Upper lobe of left lung (tissue), 4 donors: ENCODE measurements around the gene MINDY4B.

ENCODE experiments used
- POLR2A ChIP-seq, 4 donors: fragments of 450-650 bp; IDR thresholded peaks; one replicate each; pipeline ENCODE4 v1.5.1; 2016 to 2017; ENCODE audit warnings: antibody characterized with exemption in 4 of 4, mild to moderate bottlenecking in 2 of 4
- POLR2AphosphoS5 ChIP-seq, 2 donors: sonication (generic); formaldehyde crosslinking; IDR thresholded peaks; one replicate each; pipeline ENCODE4 v1.5.1; 2017; ENCODE audit warnings: antibody characterized with exemption in 2 of 2
- TF ChIP-seq, protein P1 (sequence below), 6 experiments: fragments of 450-650 bp in 4 of 6; fragments of 200-600 bp in 2 of 6; sonication (generic) in 2 of 6; IDR thresholded peaks; one replicate each; pipeline ENCODE4 v1.5.1; 2016 to 2019; ENCODE audit warnings: antibody characterized with exemption in 6 of 6

DNA sequence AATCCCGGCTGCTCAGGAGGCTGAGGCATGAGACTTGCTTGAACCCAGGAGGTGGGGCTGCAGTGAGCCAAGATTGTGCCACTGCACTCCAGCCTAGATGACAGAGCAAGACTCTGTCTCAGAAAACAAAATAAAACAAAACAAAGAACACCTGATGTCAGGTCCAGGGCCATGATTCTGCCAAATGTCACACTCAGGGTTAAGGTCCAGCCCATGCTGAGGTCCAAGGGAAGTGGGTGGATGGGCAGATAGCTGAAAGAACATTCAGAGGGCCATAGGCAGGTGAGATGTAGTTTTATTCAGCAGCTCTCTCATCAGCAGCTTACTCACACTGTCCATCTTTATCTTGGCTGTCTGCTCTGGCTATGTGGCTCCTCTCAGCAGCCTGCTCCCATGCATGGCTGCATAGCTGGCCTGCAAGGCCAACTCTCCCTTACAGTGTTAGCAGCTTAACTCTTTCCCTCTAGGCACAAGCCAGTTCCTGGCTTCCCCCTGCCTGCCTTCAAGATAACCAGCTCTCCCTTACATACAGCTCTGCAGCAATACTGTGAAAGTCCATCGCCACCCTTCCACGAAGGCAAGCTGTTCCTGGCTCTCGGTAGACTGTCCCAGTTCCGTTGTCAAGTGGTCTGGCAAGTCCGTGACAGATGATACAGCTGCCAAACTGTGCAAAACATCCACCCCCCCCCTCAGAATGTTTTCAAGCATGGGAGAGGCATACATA is 79.9 kb downstream of the MINDY4B start:
- TF ChIP-seq POLR2A (IDR thresholded peaks at IDR 0.05): no peak
- TF ChIP-seq, protein P1, sequence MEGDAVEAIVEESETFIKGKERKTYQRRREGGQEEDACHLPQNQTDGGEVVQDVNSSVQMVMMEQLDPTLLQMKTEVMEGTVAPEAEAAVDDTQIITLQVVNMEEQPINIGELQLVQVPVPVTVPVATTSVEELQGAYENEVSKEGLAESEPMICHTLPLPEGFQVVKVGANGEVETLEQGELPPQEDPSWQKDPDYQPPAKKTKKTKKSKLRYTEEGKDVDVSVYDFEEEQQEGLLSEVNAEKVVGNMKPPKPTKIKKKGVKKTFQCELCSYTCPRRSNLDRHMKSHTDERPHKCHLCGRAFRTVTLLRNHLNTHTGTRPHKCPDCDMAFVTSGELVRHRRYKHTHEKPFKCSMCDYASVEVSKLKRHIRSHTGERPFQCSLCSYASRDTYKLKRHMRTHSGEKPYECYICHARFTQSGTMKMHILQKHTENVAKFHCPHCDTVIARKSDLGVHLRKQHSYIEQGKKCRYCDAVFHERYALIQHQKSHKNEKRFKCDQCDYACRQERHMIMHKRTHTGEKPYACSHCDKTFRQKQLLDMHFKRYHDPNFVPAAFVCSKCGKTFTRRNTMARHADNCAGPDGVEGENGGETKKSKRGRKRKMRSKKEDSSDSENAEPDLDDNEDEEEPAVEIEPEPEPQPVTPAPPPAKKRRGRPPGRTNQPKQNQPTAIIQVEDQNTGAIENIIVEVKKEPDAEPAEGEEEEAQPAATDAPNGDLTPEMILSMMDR (IDR thresholded peaks at IDR 0.05): no peak
- TF ChIP-seq POLR2AphosphoS5 (IDR thresholded peaks at IDR 0.05): no peak
